ENCODE measurements around the gene DTD1.

Gene DTD1

DNA sequence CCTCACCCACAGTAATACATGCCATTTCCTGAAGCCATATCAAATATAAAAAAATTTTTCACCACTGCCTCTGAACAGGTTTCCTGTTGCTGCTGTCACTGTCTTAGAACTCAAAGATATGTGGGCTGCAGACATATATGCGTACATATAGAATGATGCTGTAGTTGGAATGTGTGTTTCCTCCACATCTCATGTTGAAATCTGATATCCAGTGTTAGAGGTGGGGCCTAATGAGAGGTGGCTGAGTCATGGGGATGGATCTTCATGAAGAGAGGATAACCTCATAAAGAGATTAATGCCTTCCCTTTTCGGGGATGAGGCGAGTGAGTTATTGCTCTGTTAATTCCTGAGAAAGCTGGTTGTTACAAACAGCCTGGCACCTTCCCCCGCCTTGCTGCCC is 218.0 kb downstream of the DTD1 start:
- DNase-seq: no peak
- intact Hi-C loops (cut with DNase I): no loop called here

- intact Hi-C loops (cut with DNase I): no loop called here
- DNase-seq: no peak
These were observed 220.9 kb downstream of the DTD1 start for GRCh38 chr20:18808712-18809111.

GRCh38 chr20:18811186-18811585 is 223.3 kb downstream of the DTD1 start:
- intact Hi-C loops (cut with DNase I): no loop called here
- no peak for DNase-seq

- intact Hi-C loops (cut with DNase I): no loop called here
- no peak for DNase-seq
These were observed 224.1 kb downstream of the DTD1 start for GRCh38 chr20:18811904-18812303.

DNA sequence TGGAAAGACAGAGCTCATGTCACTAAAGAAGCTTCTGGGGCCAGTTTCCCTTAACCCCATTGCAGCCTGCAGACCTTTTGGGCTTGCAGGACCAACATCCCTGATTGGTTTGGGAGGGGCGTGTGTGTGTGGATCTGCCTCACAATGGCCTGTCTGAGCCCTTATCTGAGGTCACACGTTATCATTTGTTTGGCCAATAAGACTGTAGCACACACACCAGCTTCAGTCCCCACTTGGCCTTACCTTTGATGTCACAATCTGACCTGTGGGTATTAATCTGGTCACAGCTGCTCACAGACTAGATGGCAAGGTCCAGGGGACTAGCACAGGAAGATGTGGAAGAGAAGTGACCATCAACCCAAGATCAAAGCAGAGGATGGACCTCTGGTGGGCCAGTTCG is 225.6 kb downstream of the DTD1 start, which contains the start of gene SCP2D1:
SCP2D1 (plus strand) TSS at position 301 of the 400 bp plus-strand sequence; CDS start at position 334, 33 bp downstream.
- intact Hi-C loops (cut with DNase I): no loop called here
- DNase-seq: no peak

DNA sequence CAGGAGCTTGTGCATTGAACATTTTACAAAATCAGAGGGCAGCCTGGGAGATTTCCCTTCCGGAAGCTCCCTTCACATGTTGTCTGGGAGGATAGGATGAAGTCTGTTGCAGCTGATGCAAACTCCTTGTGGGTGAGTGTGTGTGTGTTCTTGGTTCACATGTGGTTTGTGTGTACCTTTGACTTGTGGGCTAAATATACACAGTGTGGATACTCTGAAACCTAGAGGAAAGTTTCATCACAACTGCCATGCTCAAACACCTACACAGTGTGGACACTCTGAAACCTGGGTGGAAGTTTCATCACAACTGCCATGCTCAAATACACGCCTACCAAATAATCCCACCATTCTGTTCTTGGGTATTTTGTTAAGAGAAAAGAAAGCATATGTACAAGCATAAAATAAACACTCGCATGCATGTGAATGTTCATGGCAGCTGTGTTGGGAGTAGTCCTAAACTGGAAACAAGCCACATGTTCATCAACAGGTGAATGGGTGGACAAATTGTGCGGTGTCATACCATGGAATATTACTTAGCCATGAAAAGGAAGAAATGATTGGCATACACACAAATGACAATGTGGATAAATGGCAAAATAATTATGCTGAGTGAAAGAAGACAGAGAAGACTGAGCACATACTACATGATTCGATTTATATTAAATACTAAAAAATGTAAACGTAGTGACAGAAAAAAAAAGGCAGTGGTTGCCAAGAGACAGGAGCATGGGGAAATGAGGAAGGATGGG is 227.5 kb downstream of the DTD1 start:
- DNase-seq: no peak
- intact Hi-C loops (cut with DNase I): no loop called here
